22Rv1 (cell line): ENCODE results near the gene CACNG3.

ENCODE experiments used
- ZFX ChIP-seq: fragments of 450-650 bp; IDR thresholded peaks from 2 replicates; pipeline ENCODE4 v1.6.1; 2017; ENCODE audit warnings: antibody characterized with exemption, borderline replicate concordance
- TF ChIP-seq, protein P1 (sequence below): fragments of 450-650 bp; IDR thresholded peaks from 2 replicates; pipeline ENCODE4 v1.5.1; 2017; ENCODE audit warnings: mild to moderate bottlenecking

DNA sequence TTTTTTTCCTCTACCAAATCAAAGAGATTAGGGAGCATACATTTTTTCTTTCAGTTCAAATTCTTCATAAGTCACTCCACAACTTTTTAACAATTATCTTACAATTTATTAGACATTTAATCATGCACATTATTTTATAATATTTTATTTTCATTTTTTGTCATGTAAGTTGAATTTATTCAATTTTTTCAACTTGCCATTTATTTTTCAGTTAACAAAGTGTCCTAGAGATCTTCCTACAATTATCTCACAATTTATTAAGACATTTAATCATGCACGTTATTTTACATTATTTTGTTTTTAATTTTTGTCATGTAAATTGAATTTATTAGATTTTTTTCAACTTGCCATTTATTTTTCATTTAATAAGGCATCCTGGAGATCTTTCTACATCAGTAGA lies 16.2 kb downstream of the CACNG3 start:
- TF ChIP-seq, protein P1, sequence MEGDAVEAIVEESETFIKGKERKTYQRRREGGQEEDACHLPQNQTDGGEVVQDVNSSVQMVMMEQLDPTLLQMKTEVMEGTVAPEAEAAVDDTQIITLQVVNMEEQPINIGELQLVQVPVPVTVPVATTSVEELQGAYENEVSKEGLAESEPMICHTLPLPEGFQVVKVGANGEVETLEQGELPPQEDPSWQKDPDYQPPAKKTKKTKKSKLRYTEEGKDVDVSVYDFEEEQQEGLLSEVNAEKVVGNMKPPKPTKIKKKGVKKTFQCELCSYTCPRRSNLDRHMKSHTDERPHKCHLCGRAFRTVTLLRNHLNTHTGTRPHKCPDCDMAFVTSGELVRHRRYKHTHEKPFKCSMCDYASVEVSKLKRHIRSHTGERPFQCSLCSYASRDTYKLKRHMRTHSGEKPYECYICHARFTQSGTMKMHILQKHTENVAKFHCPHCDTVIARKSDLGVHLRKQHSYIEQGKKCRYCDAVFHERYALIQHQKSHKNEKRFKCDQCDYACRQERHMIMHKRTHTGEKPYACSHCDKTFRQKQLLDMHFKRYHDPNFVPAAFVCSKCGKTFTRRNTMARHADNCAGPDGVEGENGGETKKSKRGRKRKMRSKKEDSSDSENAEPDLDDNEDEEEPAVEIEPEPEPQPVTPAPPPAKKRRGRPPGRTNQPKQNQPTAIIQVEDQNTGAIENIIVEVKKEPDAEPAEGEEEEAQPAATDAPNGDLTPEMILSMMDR = no peak
- TF ChIP-seq ZFX = no peak
